Esophagus squamous epithelium (tissue), 4 donors: Measurements from ENCODE around the gene SYT14.

Source experiments
- POLR2A ChIP-seq, 4 donors: fragments of 450-650 bp; IDR thresholded peaks; one replicate each; pipeline ENCODE4 v1.6.1; 2017; ENCODE audit warnings: antibody characterized with exemption in 4 of 4, mild to moderate bottlenecking in 4 of 4, moderate library complexity in 3 of 4
- TF ChIP-seq, protein P1 (sequence below), 6 experiments: fragments of 450-650 bp in 4 of 6; fragments of 200-600 bp in 2 of 6; sonication (generic) in 2 of 6; IDR thresholded peaks; one replicate each; pipeline ENCODE4 v1.5.1; 2016 to 2019; ENCODE audit warnings: antibody characterized with exemption in 6 of 6, mild to moderate bottlenecking in 4 of 6, moderate library complexity in 4 of 6

DNA sequence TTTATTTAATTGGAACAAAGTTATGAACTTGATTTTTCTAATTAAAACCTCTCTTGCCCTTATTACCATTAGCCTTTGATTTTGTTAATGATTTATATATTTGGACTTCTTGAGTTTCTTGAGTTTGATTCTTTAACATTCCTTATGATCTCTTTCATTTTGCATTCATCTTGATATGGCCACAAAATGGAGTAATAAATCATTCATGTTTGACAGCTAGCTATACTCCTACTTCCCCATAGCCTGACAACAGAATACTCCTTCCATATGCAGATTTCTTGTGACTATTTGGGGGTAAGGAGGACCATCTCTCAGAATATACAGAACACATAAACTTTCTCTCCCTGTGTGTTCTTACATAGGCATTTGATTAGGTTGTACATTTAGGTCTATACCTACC lies 119.6 kb downstream of the SYT14 start:
- TF ChIP-seq, protein P1, sequence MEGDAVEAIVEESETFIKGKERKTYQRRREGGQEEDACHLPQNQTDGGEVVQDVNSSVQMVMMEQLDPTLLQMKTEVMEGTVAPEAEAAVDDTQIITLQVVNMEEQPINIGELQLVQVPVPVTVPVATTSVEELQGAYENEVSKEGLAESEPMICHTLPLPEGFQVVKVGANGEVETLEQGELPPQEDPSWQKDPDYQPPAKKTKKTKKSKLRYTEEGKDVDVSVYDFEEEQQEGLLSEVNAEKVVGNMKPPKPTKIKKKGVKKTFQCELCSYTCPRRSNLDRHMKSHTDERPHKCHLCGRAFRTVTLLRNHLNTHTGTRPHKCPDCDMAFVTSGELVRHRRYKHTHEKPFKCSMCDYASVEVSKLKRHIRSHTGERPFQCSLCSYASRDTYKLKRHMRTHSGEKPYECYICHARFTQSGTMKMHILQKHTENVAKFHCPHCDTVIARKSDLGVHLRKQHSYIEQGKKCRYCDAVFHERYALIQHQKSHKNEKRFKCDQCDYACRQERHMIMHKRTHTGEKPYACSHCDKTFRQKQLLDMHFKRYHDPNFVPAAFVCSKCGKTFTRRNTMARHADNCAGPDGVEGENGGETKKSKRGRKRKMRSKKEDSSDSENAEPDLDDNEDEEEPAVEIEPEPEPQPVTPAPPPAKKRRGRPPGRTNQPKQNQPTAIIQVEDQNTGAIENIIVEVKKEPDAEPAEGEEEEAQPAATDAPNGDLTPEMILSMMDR (IDR thresholded peaks at IDR 0.05), result no peak
- TF ChIP-seq POLR2A (IDR thresholded peaks at IDR 0.05), result no peak
